NCI-H446 (cell line): ENCODE results near the gene MICA.
"Not testable (repeated sequence)": the region's sequence is repeated elsewhere in the genome, so short reads cannot be mapped to it uniquely, and the experiment has no call there.

Experiments used
- DNase-seq, 2 experiments: peaks; one replicate each; lab custom pipeline; 2025; lab: John Stamatoyannopoulos, UW

The MICA gene

DNA sequence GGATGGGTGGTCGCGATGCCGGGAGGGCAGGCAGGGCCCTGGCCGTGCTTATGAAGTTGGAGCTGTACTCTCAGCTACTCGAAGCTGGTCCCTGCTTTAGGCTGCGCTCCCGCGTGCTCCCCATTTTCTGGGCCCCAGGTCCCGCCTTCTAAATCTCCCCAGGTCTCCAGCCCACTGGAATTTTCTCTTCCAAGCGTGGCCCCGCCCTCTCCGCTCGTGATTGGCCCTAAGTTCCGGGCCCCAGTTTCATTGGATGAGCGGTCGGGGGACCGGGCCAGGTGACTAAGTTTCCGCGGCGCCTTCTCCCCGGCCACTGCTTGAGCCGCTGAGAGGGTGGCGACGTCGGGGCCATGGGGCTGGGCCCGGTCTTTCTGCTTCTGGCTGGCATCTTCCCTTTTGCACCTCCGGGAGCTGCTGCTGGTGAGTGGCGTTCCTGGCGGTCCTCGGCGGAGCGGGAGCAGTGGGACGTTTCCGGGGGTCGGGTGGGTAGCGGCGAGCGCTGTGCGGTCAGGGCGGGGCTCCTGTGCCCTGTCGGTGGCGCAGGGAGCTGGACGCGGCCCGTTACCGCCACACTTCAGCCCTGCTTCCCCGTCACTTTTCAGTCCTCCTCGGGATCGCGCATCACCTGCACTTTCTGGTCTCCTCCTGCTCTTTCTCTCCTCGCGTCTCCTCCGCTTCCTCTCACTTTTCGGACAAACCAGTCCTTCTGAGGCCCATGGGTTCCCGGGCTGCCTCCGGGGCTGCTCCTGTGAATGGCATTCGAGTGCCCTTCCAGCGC is at the start of gene MICA:
Gene MICA (plus strand): TSS at position 313 of the 778 bp plus-strand sequence. CDS start 38 bp downstream, at position 351.
- DNase-seq = no peak

GRCh38 chr6:31354158-31354863 is 49.1 kb upstream of the MICA start:
- no peak for DNase-seq

DNA sequence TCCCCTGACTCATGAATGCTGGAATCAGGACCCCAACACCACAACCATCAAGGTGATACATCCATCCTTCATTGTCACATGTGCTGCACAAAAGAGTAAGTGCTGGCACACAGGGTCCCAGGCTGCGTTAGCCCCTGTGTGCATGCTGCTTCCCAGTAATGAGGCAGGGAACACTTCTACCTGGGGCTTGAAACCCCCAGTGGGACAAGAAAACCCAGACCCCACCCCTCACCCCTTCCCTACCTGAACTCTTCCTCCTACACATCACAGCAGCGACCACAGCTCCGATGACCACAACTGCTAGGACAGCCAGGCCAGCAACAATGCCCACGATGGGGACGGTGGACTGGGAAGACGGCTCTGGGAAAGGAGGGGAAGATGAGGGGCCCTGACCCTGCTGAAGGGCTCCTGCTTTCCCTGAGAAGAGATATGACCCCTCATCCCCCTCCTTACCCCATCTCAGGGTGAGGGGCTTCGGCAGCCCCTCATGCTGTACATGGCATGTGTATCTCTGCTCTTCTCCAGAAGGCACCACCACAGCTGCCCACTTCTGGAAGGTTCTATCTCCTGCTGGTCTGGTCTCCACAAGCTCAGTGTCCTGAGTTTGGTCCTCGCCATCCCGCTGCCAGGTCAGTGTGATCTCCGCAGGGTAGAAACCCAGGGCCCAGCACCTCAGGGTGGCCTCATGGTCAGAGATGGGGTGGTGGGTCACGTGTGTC is 48.4 kb upstream of the MICA start:
- no peak for DNase-seq

DNA sequence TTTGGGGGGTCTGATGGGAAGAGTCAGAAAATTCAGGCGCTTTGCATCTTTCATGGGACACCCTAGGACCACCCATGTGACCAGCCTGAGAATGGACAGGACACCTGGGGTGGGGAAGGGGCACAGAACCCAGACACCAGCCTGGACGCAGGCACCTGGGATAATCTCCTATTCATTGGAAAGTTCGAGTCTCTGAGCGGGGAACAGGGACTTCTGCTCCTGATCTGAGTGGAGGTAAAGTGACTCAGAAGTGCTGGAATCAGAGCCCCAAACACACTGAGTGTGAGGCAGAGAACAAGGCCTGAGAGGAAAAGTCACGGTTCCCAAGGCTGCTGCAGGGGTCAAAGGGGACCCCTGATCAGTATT is 47.8 kb upstream of the MICA start:
- no peak for DNase-seq

- no peak for DNase-seq
Measured at GRCh38 chr6:31356216-31356945, 47.0 kb upstream of the MICA start.

DNA sequence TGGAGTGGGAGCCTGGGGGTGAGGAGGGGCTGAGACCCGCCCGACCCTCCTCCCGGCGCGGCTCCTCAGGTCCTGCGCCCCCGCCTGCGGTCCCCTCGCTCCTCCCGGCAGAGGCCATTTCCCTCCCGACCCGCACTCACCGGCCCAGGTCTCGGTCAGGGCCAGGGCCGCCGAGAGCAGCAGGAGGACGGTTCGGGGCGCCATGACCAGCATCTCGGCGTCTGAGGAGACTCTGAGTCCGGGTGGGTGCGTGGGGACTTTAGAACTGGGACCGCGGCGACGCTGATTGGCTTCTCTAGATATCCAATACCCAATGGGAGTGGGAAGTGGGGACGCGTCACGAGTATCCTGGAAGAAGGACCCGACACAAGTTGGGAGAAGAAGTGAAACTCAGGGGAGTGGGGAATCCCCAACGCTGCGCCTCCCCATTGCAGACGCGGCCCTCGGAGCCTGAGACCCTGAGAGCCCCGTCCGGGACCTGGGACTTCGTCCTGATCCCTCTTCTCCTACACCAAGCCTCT is 46.4 kb upstream of the MICA start, which contains the start of gene HLA-B:
Gene HLA-B (minus strand): TSS at position 234 of the 521 bp plus-strand sequence. CDS start 21 bp downstream, at position 213.
- DNase-seq = peak in 1 of 2 experiments; percentile 20

- no peak for DNase-seq
Measured at GRCh38 chr6:31357886-31358285, 45.5 kb upstream of the MICA start.

- no peak for DNase-seq
Measured at GRCh38 chr6:31358302-31358701, 45.1 kb upstream of the MICA start.

DNA sequence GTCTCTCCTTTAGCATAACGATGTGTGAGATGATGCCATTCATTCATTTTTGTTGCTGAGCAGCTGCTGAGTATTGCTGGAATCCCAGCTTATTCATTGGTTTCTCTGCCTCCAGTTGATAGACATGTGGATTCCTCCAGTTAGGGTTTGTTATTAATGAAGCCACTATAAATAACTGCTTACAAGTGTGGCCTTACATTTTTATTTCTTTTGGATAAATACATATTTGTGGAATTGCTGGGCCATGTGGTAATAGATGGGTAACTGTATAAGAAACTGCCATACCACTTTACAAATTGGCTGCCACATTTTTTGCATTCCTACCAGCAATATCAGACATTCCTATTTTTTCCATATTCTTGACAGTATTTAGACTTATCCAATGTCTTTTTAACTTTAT is 43.8 kb upstream of the MICA start:
- DNase-seq = no peak

GRCh38 chr6:31362751-31363150 is 40.6 kb upstream of the MICA start:
- no peak for DNase-seq

DNA sequence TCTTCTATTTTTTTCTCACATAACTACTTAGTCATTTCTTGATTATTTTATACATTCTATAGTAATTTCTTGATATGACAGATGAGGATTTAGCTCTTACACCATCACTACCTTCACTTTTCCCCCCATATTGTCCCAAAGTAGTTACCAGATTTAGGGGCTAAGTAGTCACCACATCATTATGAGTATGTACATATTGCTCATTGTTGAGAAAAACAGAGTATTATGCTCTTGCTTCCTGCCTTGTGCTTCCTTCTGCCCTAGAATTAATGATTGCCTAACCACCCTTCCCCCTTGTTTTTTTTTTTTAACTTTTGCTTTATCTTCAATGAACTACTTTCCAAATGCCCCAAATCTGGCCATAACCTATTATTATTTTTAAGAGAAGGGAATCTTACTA is 39.6 kb upstream of the MICA start:
- DNase-seq = no peak

- no peak for DNase-seq
Measured at GRCh38 chr6:31365864-31366263, 37.5 kb upstream of the MICA start.

GRCh38 chr6:31366693-31367470 is 36.5 kb upstream of the MICA start:
- DNase-seq = peak; percentile 69 to 87

GRCh38 chr6:31368461-31368860 is 34.9 kb upstream of the MICA start:
- no peak for DNase-seq

DNA sequence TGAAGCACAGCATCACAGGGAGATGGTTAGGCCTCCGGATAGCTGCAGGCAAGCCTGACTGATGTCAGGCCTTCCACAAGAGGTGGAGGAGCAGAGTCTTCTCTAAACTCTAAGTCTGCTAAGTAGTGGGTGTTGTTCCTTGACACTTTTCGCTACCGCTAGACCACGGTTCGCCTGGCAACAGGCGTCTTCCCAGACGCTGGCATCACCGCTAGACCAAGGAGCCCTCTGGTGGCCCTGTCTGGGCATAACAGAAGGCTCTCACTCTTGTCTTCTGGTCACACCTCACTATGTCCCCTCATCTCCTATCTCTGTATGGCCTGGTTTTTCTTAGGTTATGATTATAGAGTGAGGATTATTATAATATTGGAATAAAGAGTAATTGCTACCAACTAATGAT is 29.3 kb upstream of the MICA start:
- not testable (repeated sequence) for DNase-seq

DNA sequence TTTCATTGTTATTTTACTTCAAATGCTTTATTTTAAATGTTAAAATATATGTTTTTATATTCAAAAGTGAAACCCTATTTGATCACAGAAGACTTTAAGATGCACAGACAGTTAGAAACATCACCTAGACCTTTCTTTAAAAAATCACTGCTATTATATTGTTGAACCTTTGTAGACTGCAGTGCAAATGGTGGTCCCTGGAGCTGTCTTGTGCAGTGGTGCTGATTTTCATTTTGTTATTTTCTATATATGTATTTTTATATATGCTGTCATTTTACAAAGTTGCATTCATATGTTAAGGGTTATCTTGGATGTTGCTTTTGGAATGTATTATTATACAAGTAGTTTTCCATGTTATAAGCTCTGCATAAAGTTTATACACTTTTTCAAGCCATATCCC is 27.7 kb upstream of the MICA start:
- DNase-seq = no peak

DNA sequence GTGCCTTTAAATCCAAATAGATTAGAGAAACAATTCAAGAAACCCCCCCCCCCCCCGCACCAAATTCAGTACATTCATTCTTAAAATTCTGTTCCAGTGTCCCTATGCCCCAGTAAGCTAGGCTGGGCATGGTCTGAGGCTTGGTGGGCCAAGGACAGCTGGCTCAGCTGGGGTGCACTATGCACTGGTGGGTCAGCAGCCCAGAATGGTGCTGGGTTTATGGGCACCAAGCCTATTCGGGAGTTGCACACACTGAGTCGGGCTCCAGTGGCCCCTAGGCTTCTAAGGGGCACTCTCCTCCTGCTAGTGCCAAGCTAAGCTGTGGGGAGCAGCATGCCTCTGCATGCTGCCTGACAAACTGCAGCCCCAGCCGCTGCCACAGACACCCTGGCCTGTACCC is 26.4 kb upstream of the MICA start:
- no peak for DNase-seq

DNA sequence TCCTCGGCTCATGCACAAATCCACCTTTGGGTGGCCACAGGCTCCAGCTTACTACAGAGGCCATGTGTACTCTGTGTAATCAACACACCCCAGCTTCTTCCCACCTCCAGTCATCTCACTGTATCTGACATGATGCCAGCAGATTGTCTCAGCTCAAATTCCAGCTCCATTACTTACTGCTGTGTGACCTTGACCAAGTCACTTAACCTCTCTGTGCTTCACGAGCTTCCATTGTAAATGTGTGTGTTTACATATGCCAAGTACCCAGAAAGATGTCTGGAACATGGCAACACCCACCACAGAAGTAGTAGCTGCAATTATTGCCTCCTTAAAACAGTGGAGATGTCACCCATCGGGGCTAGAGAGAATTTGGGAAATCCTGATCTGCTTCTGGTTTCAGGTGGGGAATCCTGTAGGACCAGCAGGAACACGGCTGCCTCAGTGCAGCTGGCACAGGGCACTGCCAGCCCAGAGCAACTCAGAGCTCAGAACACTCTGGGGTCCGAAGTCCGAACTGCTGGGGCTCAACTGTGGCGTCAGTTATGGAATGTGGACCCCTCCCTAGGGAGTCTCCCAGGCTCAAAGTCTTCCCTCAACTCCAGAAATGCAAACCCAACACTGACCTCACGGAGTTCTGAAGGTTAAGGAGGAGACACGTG is 25.2 kb upstream of the MICA start:
- no peak for DNase-seq

DNA sequence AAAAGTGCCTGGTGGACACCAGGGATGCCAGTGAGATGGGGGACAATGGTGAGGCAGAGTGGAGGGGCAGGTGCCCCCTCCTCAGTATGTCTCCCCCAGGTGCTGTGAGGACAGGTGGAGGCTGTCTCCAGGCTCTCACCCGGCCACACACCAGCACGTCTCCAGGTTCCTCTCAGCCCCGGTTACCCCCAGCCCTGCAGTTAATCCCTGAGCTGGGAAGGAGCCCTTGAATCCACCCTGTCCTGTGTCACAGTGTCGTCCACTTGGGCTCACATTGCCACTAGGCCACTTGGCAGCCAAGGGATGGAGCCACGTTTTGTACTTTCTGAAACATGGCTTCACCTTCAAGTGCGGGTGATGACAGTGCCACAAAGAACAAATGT is 24.7 kb upstream of the MICA start:
- DNase-seq = no peak

DNA sequence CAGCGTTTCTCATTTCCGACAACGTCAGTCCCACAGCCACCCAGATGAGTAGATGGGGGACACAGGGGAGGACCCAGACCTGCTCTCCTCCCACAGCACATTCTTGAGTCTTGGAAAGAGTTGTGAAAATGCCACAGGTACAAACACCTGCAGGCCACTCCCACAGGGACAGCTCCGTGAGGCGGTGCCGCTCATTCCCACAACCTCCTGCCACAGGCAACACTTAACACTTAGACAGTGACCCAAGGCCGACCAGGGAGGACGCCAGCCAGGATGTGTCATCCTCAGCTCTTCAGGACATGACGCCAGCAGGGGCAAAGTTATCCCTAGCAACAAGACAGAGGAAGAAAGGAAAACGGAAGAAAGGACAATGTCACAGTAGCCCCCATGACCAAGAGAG is 23.5 kb upstream of the MICA start:
- DNase-seq = no peak

DNA sequence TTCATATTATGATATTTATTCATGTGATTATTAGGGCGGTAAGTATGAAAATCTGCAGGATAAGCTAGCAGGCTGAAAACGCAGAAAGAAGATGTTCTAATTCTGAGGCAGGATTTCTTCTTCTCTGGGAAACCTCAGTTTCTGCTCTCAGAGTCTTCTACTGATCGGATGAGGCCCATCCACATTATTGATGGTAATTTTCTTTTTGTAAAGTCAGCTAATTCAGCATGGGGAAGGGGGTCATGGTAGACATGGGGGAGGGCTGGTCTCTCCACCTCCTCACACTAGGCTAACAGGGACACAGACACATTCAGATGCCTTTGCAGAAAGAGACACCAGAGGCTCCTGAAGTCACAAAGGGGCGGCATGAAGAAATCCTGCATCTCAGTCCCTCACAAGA is 21.7 kb upstream of the MICA start:
- DNase-seq = no peak
